Parathyroid adenoma (tissue), 2 donors: ENCODE results near the gene SLC30A1.
"Not testable (repeated sequence)": the region's sequence is repeated elsewhere in the genome, so short reads cannot be mapped to it uniquely, and the experiment has no call there.

Experiments
- H2AFZ ChIP-seq: fragments of 300-600 bp; sonication (generic); one replicate; pipeline ENCODE4 v1.7.0; 2017; ENCODE audit warnings: antibody characterized with exemption, mild to moderate bottlenecking
- H3K27ac ChIP-seq: fragments of 300-600 bp; sonication (generic); one replicate; pipeline ENCODE4 v1.7.0; 2017
- H3K27me3 ChIP-seq: fragments of 300-600 bp; sonication (generic); one replicate; pipeline ENCODE4 v1.7.0; 2017; ENCODE audit warnings: low read length; ENCODE audit not compliant: control insufficient read depth, insufficient read depth
- H3K36me3 ChIP-seq: fragments of 300-600 bp; sonication (generic); one replicate; pipeline ENCODE4 v1.7.0; 2017; ENCODE audit warnings: low read length; ENCODE audit not compliant: control insufficient read depth, insufficient read depth
- H3K4me1 ChIP-seq: fragments of 300-600 bp; sonication (generic); one replicate; pipeline ENCODE4 v1.7.0; 2017; ENCODE audit warnings: control low read depth
- H3K4me2 ChIP-seq: fragments of 300-600 bp; sonication (generic); one replicate; pipeline ENCODE4 v1.7.0; 2017; ENCODE audit warnings: low read length
- H3K4me3 ChIP-seq: fragments of 300-600 bp; sonication (generic); one replicate; pipeline ENCODE4 v1.7.0; 2017; ENCODE audit warnings: low read depth, low read length
- H3K79me2 ChIP-seq: fragments of 300-600 bp; sonication (generic); one replicate; pipeline ENCODE4 v1.7.0; 2017; ENCODE audit warnings: control low read depth
- H3K9ac ChIP-seq: fragments of 300-600 bp; sonication (generic); one replicate; pipeline ENCODE4 v1.7.0; 2017; ENCODE audit warnings: mild to moderate bottlenecking
- H3K9me3 ChIP-seq: fragments of 300-600 bp; sonication (generic); one replicate; pipeline ENCODE4 v1.7.0; 2017; ENCODE audit warnings: low read length; ENCODE audit not compliant: control insufficient read depth
- TF ChIP-seq, protein P1 (sequence below): fragments of 300-600 bp; sonication (generic); IDR thresholded peaks from one replicate; pipeline ENCODE4 v1.7.0; 2017; ENCODE audit warnings: antibody characterized with exemption, mild to moderate bottlenecking
- donor health status: primary hyperparathyroidism.

The SLC30A1 gene

GRCh38 chr1:211546543-211546942, 32.4 kb downstream of the SLC30A1 start:
- no peak overlapping the region for H2AFZ ChIP-seq
- no peaks in the 10 kb centered on the region for H3K9me3 ChIP-seq
- no peaks in the 10 kb centered on the region for H3K36me3 ChIP-seq
- TF ChIP-seq, protein P1, sequence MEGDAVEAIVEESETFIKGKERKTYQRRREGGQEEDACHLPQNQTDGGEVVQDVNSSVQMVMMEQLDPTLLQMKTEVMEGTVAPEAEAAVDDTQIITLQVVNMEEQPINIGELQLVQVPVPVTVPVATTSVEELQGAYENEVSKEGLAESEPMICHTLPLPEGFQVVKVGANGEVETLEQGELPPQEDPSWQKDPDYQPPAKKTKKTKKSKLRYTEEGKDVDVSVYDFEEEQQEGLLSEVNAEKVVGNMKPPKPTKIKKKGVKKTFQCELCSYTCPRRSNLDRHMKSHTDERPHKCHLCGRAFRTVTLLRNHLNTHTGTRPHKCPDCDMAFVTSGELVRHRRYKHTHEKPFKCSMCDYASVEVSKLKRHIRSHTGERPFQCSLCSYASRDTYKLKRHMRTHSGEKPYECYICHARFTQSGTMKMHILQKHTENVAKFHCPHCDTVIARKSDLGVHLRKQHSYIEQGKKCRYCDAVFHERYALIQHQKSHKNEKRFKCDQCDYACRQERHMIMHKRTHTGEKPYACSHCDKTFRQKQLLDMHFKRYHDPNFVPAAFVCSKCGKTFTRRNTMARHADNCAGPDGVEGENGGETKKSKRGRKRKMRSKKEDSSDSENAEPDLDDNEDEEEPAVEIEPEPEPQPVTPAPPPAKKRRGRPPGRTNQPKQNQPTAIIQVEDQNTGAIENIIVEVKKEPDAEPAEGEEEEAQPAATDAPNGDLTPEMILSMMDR, result no peak
- H3K27me3 ChIP-seq, result no peaks in the 10 kb centered on the region
- no peak overlapping the region for H3K27ac ChIP-seq
- no peak overlapping the region for H3K4me2 ChIP-seq
- no peak overlapping the region for H3K9ac ChIP-seq
- H3K4me3 ChIP-seq, result no peak overlapping the region
- no peaks in the 10 kb centered on the region for H3K4me1 ChIP-seq
- no peaks in the 10 kb centered on the region for H3K79me2 ChIP-seq

DNA sequence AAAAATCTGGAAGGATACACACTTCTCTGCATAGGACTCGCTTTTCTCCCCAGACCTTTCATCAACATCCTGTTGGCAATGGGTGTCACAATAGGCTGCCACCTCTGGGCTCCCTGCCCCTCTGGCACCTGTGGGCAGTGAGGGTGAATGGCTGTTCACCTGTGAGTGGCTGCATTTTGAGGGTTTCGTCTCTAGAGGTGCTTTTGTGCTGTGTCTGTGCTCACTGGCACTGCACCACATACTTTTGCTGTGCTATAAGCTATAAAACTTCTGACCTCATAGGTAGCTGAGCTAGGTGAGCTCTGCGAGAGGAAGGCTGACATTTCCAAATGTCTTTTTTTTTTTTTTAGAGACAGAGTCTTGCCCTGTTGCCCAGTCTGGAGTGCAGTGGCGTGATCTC, 35.9 kb downstream of the SLC30A1 start:
- H2AFZ ChIP-seq, result no peak overlapping the region
- no peak overlapping the region for H3K4me2 ChIP-seq
- H3K27me3 ChIP-seq, result no peaks in the 10 kb centered on the region
- TF ChIP-seq, protein P1, result no peak
- no peak overlapping the region for H3K27ac ChIP-seq
- H3K79me2 ChIP-seq, result no peaks in the 10 kb centered on the region
- no peaks in the 10 kb centered on the region for H3K36me3 ChIP-seq
- no peak overlapping the region for H3K4me3 ChIP-seq
- H3K9ac ChIP-seq, result no peak overlapping the region
- H3K4me1 ChIP-seq, result no peaks in the 10 kb centered on the region
- no peaks in the 10 kb centered on the region for H3K9me3 ChIP-seq

GRCh38 chr1:211541720-211542477, 37.1 kb downstream of the SLC30A1 start:
- Histone ChIP-seq H2AFZ (no peak overlapping the region), H3K27ac (no peak overlapping the region), H3K4me3 (no peak overlapping the region), H3K36me3 (no peaks in the 10 kb centered on the region), H3K27me3 (no peaks in the 10 kb centered on the region), H3K9ac (no peak overlapping the region), H3K4me2 (no peak overlapping the region), H3K79me2 (no peaks in the 10 kb centered on the region), H3K9me3 (no peaks in the 10 kb centered on the region), H3K4me1 (no peaks in the 10 kb centered on the region)
- TF ChIP-seq, protein P1, result no peak

DNA sequence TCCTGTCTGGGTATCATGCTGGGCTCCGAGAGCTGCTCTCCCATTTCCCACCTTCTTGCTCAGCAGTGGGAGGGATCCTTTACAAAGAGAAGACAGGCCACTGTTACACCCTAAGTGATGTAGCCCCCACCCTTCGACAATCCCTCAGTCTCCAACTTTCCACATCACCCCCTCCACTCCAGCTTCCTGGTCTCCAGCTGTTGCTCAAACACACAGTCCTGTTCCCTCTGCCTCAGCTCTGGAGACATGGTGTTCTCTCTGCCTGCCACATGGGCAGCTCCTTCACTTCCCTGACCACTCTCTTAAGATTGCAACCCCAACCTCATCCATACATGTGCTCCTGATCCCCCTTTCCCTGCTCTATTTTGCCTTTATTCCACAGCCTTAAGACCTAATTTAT, 37.7 kb downstream of the SLC30A1 start:
- Histone ChIP-seq H3K36me3 (no peaks in the 10 kb centered on the region), H3K79me2 (no peaks in the 10 kb centered on the region), H3K4me3 (no peak overlapping the region), H3K27ac (no peak overlapping the region), H2AFZ (no peak overlapping the region), H3K4me1 (no peaks in the 10 kb centered on the region), H3K27me3 (no peaks in the 10 kb centered on the region), H3K9ac (no peak overlapping the region), H3K4me2 (no peak overlapping the region), H3K9me3 (no peaks in the 10 kb centered on the region)
- TF ChIP-seq, protein P1, result no peak

- H3K4me2 ChIP-seq, H3K4me1 ChIP-seq, H3K9me3 ChIP-seq, H3K27me3 ChIP-seq, H3K27ac ChIP-seq, H3K79me2 ChIP-seq, H3K9ac ChIP-seq, H3K36me3 ChIP-seq, H3K4me3 ChIP-seq, H2AFZ ChIP-seq: not testable (repeated sequence)
These were observed 38.1 kb downstream of the SLC30A1 start for GRCh38 chr1:211540824-211541223.
